ENCODE data around the gene MCUR1. TPM values are rescaled to one million over a fixed set of nuclear protein-coding genes. Genes with fewer than 3 reads are reported as not detected.
A peak's percentile ranks its signal among the peaks of the same experiment; 100 is the strongest.

The MCUR1 gene
- total and polyA plus RNA-seq, 10 of the 15 experiments (the other 5 are each of a cell fraction or from before 2014, with no cell fraction given): 4.4 to 43.9 (median 18.3) TPM

DNA sequence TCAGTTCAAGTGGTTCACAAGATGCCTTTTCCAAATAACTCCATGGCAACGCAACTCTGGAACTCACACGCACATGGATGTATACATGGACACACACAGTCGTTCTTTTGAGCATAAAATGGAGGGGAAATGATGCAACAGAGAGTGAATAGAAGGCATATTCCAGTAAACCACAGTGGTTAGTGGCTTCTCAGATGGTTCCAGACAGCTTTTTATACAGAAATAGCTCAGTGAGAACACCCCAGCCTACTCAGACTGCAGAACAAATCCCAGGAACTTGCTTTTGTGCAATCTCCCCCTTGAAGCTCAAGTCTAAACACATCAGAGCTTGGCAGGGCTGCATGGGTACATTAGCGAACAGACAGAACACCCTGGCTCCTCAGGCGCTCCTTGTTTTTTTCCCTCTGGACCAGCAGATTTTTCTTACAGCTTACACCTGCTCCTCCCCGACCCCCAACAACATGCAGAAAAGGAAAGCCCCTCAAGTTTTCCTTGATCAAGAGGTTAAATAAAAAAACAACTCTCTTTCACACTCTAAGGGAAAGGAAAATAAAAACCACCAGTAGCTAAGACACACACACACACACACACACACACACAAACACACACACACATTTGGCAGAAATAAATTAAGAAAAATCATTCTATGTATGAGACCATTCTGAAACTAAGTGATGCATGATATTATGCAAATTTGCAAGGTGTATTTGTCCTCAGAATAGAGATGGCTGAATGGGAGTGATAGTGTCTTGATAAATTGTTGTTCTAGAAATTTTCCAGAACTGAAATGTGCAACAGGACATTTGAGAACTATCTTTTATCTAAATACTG lies 51.5 kb downstream of the MCUR1 start (continued):
- TF ChIP-seq, protein P1, sequence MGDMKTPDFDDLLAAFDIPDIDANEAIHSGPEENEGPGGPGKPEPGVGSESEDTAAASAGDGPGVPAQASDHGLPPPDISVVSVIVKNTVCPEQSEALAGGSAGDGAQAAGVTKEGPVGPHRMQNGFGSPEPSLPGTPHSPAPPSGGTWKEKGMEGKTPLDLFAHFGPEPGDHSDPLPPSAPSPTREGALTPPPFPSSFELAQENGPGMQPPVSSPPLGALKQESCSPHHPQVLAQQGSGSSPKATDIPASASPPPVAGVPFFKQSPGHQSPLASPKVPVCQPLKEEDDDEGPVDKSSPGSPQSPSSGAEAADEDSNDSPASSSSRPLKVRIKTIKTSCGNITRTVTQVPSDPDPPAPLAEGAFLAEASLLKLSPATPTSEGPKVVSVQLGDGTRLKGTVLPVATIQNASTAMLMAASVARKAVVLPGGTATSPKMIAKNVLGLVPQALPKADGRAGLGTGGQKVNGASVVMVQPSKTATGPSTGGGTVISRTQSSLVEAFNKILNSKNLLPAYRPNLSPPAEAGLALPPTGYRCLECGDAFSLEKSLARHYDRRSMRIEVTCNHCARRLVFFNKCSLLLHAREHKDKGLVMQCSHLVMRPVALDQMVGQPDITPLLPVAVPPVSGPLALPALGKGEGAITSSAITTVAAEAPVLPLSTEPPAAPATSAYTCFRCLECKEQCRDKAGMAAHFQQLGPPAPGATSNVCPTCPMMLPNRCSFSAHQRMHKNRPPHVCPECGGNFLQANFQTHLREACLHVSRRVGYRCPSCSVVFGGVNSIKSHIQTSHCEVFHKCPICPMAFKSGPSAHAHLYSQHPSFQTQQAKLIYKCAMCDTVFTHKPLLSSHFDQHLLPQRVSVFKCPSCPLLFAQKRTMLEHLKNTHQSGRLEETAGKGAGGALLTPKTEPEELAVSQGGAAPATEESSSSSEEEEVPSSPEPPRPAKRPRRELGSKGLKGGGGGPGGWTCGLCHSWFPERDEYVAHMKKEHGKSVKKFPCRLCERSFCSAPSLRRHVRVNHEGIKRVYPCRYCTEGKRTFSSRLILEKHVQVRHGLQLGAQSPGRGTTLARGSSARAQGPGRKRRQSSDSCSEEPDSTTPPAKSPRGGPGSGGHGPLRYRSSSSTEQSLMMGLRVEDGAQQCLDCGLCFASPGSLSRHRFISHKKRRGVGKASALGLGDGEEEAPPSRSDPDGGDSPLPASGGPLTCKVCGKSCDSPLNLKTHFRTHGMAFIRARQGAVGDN (IDR thresholded peaks at IDR 0.05): no peak
- TF ChIP-seq KAT2A (conservative IDR thresholded peaks at IDR 0.05; ENCODE audit: control insufficient read depth, low read depth, low read length) (no peak), RUNX3 (IDR thresholded peaks at IDR 0.05; ENCODE audit: low read length) (peak; percentile 79), IKZF2 (IDR thresholded peaks at IDR 0.05) (peak; percentile 20 to 54; a peak in 3 of 4 replicates), ATF7 (IDR thresholded peaks at IDR 0.05; ENCODE audit: low read depth) (no peak), HDAC6 (IDR thresholded peaks at IDR 0.05; ENCODE audit: unreplicated experiment) (no peak), BACH1 (IDR thresholded peaks at IDR 0.05; ENCODE audit: borderline replicate concordance) (no peak), CREB1 (IDR thresholded peaks at IDR 0.05; ENCODE audit: low read depth) (no peak), SREBF2 (IDR thresholded peaks at IDR 0.05; ENCODE audit: low read length) (no peak), MXI1 (IDR thresholded peaks at IDR 0.05; ENCODE audit: low read depth, low read length) (no peak), TCF7 (IDR thresholded peaks at IDR 0.05; ENCODE audit: borderline replicate concordance) (no peak), POLR2A (IDR thresholded peaks at IDR 0.05; ENCODE audit: low read depth, low read length) (no peak)
- TF ChIP-seq, protein P2, sequence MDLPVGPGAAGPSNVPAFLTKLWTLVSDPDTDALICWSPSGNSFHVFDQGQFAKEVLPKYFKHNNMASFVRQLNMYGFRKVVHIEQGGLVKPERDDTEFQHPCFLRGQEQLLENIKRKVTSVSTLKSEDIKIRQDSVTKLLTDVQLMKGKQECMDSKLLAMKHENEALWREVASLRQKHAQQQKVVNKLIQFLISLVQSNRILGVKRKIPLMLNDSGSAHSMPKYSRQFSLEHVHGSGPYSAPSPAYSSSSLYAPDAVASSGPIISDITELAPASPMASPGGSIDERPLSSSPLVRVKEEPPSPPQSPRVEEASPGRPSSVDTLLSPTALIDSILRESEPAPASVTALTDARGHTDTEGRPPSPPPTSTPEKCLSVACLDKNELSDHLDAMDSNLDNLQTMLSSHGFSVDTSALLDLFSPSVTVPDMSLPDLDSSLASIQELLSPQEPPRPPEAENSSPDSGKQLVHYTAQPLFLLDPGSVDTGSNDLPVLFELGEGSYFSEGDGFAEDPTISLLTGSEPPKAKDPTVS (IDR thresholded peaks at IDR 0.05; ENCODE audit: low read depth, low read length): no peak
- TF ChIP-seq, protein P3, sequence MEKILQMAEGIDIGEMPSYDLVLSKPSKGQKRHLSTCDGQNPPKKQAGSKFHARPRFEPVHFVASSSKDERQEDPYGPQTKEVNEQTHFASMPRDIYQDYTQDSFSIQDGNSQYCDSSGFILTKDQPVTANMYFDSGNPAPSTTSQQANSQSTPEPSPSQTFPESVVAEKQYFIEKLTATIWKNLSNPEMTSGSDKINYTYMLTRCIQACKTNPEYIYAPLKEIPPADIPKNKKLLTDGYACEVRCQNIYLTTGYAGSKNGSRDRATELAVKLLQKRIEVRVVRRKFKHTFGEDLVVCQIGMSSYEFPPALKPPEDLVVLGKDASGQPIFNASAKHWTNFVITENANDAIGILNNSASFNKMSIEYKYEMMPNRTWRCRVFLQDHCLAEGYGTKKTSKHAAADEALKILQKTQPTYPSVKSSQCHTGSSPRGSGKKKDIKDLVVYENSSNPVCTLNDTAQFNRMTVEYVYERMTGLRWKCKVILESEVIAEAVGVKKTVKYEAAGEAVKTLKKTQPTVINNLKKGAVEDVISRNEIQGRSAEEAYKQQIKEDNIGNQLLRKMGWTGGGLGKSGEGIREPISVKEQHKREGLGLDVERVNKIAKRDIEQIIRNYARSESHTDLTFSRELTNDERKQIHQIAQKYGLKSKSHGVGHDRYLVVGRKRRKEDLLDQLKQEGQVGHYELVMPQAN (conservative IDR thresholded peaks at IDR 0.05): no peak
- TF ChIP-seq, protein P4, sequence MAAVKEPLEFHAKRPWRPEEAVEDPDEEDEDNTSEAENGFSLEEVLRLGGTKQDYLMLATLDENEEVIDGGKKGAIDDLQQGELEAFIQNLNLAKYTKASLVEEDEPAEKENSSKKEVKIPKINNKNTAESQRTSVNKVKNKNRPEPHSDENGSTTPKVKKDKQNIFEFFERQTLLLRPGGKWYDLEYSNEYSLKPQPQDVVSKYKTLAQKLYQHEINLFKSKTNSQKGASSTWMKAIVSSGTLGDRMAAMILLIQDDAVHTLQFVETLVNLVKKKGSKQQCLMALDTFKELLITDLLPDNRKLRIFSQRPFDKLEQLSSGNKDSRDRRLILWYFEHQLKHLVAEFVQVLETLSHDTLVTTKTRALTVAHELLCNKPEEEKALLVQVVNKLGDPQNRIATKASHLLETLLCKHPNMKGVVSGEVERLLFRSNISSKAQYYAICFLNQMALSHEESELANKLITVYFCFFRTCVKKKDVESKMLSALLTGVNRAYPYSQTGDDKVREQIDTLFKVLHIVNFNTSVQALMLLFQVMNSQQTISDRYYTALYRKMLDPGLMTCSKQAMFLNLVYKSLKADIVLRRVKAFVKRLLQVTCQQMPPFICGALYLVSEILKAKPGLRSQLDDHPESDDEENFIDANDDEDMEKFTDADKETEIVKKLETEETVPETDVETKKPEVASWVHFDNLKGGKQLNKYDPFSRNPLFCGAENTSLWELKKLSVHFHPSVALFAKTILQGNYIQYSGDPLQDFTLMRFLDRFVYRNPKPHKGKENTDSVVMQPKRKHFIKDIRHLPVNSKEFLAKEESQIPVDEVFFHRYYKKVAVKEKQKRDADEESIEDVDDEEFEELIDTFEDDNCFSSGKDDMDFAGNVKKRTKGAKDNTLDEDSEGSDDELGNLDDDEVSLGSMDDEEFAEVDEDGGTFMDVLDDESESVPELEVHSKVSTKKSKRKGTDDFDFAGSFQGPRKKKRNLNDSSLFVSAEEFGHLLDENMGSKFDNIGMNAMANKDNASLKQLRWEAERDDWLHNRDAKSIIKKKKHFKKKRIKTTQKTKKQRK (IDR thresholded peaks at IDR 0.05; ENCODE audit: low read depth, low read length): no peak
- TF ChIP-seq, protein P5, sequence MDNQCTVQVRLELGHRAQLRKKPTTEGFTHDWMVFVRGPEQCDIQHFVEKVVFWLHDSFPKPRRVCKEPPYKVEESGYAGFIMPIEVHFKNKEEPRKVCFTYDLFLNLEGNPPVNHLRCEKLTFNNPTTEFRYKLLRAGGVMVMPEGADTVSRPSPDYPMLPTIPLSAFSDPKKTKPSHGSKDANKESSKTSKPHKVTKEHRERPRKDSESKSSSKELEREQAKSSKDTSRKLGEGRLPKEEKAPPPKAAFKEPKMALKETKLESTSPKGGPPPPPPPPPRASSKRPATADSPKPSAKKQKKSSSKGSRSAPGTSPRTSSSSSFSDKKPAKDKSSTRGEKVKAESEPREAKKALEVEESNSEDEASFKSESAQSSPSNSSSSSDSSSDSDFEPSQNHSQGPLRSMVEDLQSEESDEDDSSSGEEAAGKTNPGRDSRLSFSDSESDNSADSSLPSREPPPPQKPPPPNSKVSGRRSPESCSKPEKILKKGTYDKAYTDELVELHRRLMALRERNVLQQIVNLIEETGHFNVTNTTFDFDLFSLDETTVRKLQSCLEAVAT (IDR thresholded peaks at IDR 0.05): no peak

All from GM12878 (cell line).